ENCODE results near the gene LRRC27.

The LRRC27 gene

GRCh38 chr10:132427006-132427771, 95.2 kb downstream of the LRRC27 start:
- DNase-seq (ENCODE audit: low spot score), result no peak

GRCh38 chr10:132427939-132428367, 96.0 kb downstream of the LRRC27 start:
- DNase-seq (ENCODE audit: low spot score), result no peak

DNA sequence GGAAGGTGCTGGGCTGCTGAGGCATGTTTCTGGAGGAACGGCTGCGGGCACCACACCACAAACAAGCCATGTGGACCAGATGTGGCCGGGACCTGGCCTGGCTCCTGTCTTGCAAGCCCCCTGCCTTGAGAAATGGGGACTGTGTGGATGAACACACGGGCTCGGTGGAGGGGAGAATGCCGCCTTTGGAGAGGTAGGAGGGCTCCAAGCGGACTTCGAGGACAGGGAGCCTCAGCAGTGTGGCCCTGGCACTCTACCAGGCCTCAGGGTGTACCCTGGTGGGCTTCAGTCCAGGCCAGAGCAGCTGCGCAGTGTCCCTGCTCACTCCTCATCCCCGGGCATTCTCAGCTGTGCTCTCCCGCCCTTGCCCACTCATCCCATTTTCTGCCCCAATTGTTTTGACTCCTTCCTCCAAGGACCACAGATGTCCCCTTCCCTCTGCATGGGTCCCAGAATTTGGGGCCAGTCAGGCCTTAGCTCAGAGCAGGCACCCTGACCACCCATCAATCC, 96.5 kb downstream of the LRRC27 start:
- DNase-seq (ENCODE audit: low spot score), result no peak

All from HuH-7 (cell line).